Right atrium auricular region (tissue), 2 donors: Measurements from ENCODE around the gene NUDC. TPM values are rescaled to one million over a fixed set of nuclear protein-coding genes. Genes with fewer than 3 reads are reported as not detected.

ENCODE experiments used
- DNase-seq: peaks from one replicate; pipeline ENCODE4 v3.0.0-alpha.2; 2019; ENCODE audit warnings: low spot score
- H3K27ac ChIP-seq, 2 donors: fragments of 200-600 bp; sonication (generic); 1 replicate in 1 of 2; 2 replicates in 1 of 2; pipeline ENCODE4 v1.5.1; 2016 to 2019
- H3K27me3 ChIP-seq, 2 donors: fragments of 200-600 bp; sonication (generic); one replicate each; pipeline versions ENCODE4 v1.5.1 to v1.6.0; 2017 to 2019
- H3K36me3 ChIP-seq: fragments of 200-600 bp; sonication (generic); one replicate; pipeline ENCODE4 v1.5.1; 2016
- H3K4me1 ChIP-seq, 2 donors: fragments of 200-600 bp; sonication (generic); one replicate each; pipeline versions ENCODE4 v1.5.1 to v1.6.0; 2017 to 2019
- H3K4me3 ChIP-seq, 2 donors: fragments of 200-600 bp; sonication (generic); 1 replicate in 1 of 2; 2 replicates in 1 of 2; pipeline ENCODE4 v1.5.1; 2017 to 2019; ENCODE audit warnings: mild to moderate bottlenecking in 1 of 2, moderate library complexity in 1 of 2
- H3K9me3 ChIP-seq, 2 donors: fragments of 200-600 bp; sonication (generic); one replicate each; pipeline ENCODE4 v1.5.1; 2019
- CTCF ChIP-seq, 2 donors: fragments of 200-600 bp; sonication (generic); IDR thresholded peaks; one replicate each; pipeline ENCODE4 v1.5.1; 2019; ENCODE audit warnings: antibody characterized with exemption in 2 of 2
- total RNA-seq, 2 donors: library from RNA; depleted of rRNA; stranded (reverse); fragments of >200 nt; gene quantifications; one replicate each; pipeline ENCODE4 v1.1.0, GENCODE V29; 2016

The NUDC gene
- total RNA-seq, 2 donors from 2014 or later = 66.7 to 82.3 TPM

GRCh38 chr1:26923711-26924110 is 2.2 kb downstream of the NUDC start:
- Histone ChIP-seq H3K36me3 (peaks cover 43% of the 10 kb centered on the region), H3K4me3 (no peak overlapping the region)
- no peak for TF ChIP-seq CTCF (IDR thresholded peaks at IDR 0.05)

GRCh38 chr1:26932531-26932930 is 11.0 kb downstream of the NUDC start:
- Histone ChIP-seq H3K9me3 (no peaks in the 10 kb centered on the region), H3K4me3 (no peak overlapping the region), H3K4me1 (peaks cover 0 to 1% of the 10 kb centered on the region in 2 donors), H3K27me3 (no peaks in the 10 kb centered on the region), H3K36me3 (peaks cover 22% of the 10 kb centered on the region), H3K27ac (no peak overlapping the region)
- no peak for DNase-seq
- no peak for TF ChIP-seq CTCF (IDR thresholded peaks at IDR 0.05)

More at GRCh38 chr1:26923711-26924110, 2.2 kb downstream of the NUDC start:
- H3K4me1 ChIP-seq = peaks cover 0 to 25% of the 10 kb centered on the region in 2 donors
- H3K9me3 ChIP-seq = no peaks in the 10 kb centered on the region
- DNase-seq = no peak
- H3K27ac ChIP-seq = no peak overlapping the region
- H3K27me3 ChIP-seq = no peaks in the 10 kb centered on the region

- Histone ChIP-seq H3K27me3 (no peaks in the 10 kb centered on the region), H3K9me3 (no peaks in the 10 kb centered on the region), H3K36me3 (peaks cover 8% of the 10 kb centered on the region), H3K4me1 (peaks cover 0 to 20% of the 10 kb centered on the region in 2 donors), H3K4me3 (no peak overlapping the region), H3K27ac (no peak overlapping the region)
- DNase-seq = no peak
- TF ChIP-seq CTCF (IDR thresholded peaks at IDR 0.05) = no peak
Measured at GRCh38 chr1:26936823-26937222, 15.3 kb downstream of the NUDC start.

GRCh38 chr1:26938004-26938658 is 16.6 kb downstream of the NUDC start:
- Histone ChIP-seq H3K4me3 (no peak overlapping the region), H3K27me3 (no peaks in the 10 kb centered on the region), H3K4me1 (peaks cover 0 to 22% of the 10 kb centered on the region in 2 donors), H3K9me3 (no peaks in the 10 kb centered on the region), H3K27ac (peak overlapping the region; percentile 61 to 67), H3K36me3 (peaks cover 21% of the 10 kb centered on the region)
- DNase-seq = no peak
- TF ChIP-seq CTCF (IDR thresholded peaks at IDR 0.05) = no peak

GRCh38 chr1:26938659-26939025 is 17.1 kb downstream of the NUDC start:
- no peaks in the 10 kb centered on the region for H3K27me3 ChIP-seq
- H3K36me3 ChIP-seq = peaks cover 26% of the 10 kb centered on the region
- H3K4me3 ChIP-seq = no peak overlapping the region
- TF ChIP-seq CTCF (IDR thresholded peaks at IDR 0.05) = no peak
- peaks cover 0 to 22% of the 10 kb centered on the region in 2 donors for H3K4me1 ChIP-seq
- H3K9me3 ChIP-seq = no peaks in the 10 kb centered on the region
- peak overlapping the region; percentile 61 to 67 for H3K27ac ChIP-seq
- no peak for DNase-seq

- Histone ChIP-seq H3K27ac (no peak overlapping the region), H3K4me1 (peaks cover 0 to 33% of the 10 kb centered on the region in 2 donors), H3K36me3 (peaks cover 51% of the 10 kb centered on the region), H3K9me3 (no peaks in the 10 kb centered on the region), H3K4me3 (no peak overlapping the region), H3K27me3 (no peaks in the 10 kb centered on the region)
- DNase-seq = no peak
- TF ChIP-seq CTCF (IDR thresholded peaks at IDR 0.05) = no peak
Measured at GRCh38 chr1:26941311-26941710, 19.8 kb downstream of the NUDC start.
